Smooth muscle cell of the brain vasculature (primary cell): ENCODE data around the gene MSL3.

Source experiments
- DNase-seq: peaks from one replicate; pipeline ENCODE4 v3.0.0-alpha.2; 2012; ENCODE audit warnings: low read depth, low spot score

MSL3 gene

GRCh38 chrX:11759172-11759460 is 1.1 kb downstream of the MSL3 start:
- DNase-seq: no peak

DNA sequence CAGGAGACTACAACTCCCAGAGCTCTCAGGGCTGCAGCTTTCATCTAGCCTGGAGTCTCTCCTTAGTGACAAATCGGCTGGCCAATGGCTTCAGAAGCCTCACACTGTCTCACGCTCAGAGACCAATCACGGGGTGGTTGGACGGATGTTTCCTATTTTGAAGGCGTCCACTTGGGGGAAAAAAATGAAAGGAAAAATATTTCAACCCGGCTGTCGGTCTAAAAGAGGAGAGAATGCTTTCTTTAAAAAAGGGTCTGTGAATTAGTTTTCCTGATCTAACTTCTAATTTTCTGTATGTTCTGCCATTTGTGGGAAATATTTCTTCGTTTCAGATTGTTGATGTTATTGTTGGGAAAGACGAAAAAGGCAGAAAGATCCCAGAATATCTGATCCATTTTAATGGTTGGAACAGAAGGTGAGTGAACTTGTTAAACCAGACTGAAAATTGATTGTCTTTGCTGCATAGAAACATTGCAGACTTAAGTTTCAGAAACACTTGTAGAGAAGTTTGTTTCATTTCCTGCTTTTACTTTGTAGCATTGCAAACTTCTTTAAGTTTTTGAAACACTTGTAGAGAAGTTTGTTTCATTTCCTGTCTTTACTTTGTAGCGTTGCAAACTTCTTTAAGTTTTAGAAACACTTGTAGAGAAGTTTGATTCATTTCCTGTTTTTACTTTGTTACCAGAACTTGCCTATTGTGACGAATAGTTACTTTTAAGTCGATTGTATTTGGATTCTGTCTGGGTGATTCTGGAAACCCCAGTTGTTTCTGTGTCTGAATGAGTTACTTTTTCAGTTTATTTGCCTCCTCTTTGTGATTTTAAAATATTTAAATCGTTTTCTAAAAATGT is 1.6 kb downstream of the MSL3 start:
- peak; percentile 73 for DNase-seq

DNA sequence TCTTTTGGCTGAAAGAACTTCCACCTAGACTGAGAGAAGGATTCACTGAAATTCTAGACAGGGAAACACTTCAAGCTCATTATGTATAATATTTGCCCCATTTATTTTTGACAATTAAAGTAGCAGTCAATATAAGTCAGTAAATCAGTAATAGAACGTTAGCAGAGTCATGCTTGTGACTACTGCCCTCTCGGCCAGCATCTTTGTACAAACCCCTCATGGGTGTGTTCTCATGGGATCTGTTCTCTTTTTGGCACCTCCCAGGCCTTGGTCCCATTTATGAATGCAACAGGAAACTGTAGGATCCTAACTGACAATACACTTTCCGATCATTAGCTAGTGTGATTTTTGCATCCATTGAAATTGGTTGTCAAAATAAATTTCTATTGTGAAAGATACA is 2.9 kb downstream of the MSL3 start:
- no peak for DNase-seq

- DNase-seq: no peak
These were observed 6.6 kb downstream of the MSL3 start for GRCh38 chrX:11764602-11765067.

GRCh38 chrX:11765449-11765848 is 7.4 kb downstream of the MSL3 start:
- DNase-seq: no peak

DNA sequence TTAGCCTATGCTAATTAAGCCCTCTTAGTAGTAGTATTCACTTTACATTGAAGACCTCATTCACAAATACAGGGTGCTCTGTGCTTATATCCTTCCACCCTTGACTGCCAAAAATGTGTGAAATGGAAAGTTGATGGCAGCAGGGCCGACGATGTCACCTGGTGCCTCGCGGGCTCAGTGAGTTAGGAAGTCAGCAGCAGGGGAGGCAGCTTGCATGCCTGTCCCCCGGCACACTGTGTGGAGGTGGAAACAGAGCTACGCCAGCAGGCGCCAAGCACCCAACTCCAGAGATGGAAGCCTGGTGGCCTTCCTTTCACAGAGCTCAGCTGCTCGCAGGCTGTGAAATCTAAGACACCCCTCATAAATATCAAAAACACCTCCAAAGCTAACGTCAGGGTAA is 8.4 kb downstream of the MSL3 start:
- DNase-seq: no peak

- DNase-seq: no peak
These were observed 10.0 kb downstream of the MSL3 start for GRCh38 chrX:11768039-11768438.

DNA sequence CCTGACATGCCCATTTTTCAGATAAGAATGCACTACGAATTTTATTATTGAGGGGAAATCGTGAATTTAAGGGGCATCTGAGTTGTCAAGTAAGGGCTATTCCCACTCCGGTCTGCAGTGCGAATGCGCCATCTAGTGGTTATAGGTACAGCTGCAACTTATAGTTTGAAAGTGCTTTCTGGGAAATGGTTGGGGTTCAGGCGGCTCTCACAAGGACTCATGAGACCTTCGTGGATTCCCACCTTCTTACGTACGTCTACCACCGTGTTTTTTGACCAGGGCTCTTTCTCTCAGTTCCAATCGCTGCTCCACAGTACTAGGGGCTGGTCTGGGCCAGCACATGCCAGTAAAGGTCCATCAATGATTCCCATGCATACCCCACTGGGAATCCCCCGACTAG is 12.3 kb downstream of the MSL3 start:
- no peak for DNase-seq

DNA sequence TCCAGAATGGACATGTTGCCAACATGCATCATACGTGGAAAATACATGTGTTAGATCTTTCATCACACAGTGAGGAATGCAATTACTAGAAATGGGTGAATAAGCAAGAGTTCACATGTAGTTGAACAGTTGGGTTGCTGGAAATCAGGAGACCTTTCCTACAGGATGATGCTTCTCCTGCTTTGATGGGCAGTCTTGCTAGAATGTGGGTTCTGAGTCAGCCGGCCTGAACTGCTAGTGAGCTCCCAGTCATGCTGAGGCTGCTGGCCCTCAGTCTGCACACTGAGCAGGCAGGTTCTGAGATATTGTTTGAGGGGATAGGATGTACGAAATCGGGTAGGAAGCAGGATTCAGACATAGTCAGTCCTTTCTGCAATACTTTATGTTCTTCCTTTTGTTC is 20.2 kb downstream of the MSL3 start:
- DNase-seq: no peak

GRCh38 chrX:11781133-11781532 is 23.1 kb downstream of the MSL3 start:
- no peak for DNase-seq

DNA sequence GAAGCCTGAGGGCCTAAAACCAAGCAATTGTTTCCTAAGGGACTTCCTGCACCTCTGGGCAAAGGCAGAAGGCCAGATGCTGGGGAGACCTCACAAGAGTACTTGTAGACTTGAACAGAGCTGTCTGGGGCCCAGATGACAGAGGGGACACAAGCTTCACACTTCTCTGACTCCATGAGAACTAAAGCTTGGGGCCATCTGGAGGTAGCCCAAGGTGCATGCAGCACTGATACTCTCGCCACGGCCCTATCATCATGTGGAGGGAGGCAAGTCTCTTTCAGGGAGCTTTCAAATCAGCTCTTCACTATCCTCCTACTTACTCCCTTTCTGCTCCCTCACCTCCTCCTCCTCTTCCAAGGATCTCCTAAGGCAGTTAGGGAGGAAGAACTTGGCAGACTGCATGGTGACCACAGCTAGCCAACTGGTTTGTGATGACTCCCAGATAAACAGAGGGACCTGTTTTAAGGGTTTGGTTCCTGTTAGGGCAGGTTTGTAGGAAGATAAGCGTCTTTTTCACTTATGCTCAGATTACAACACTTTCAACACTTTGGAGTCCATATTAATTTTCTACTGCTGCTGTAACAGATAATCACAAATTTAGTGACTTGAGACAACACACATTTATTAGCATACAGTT is 23.8 kb downstream of the MSL3 start:
- no peak for DNase-seq

DNA sequence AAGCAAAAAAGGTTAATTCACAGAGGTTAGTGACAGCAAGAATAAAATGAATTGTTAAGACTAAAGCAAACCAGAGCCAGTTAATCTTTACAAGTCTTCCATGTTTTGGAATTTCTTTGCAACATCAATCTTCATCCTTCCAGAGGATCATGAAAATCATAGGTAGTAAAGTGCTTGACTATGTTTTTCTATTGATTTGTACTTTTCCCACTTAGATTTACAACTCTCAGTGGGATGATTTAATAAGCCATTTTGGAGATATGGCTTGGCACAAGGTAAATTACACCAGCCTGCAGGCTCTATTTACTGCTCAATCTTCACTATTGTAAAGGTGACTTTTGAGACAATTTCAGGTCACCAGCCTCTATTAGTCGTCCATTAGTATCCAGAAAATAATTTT is 26.5 kb downstream of the MSL3 start:
- DNase-seq: no peak

- DNase-seq: no peak
These were observed 28.8 kb downstream of the MSL3 start for GRCh38 chrX:11786862-11787261.

DNA sequence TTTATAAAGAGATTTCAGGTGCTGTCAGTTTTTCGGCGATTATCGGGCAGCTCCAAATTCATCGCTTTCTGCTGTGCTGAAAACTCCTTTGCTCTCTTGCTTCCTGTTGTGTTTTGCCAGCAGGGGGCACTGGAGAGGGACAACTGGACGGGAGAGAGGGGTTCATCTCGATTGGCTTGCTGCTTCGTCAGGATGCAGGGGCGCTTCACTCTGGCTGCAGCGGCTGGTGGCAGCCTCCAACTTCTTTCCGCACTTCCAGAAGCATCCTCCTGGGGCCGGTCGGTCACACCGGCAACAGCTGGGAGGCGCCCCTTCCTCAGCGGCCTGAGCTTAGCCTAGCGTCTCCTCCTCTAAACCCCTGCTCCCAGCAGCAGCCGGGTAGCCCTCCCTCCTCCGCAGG is 29.5 kb downstream of the MSL3 start:
- DNase-seq: peak; percentile 17

GRCh38 chrX:11789809-11790208 is 31.8 kb downstream of the MSL3 start:
- DNase-seq: no peak

- no peak for DNase-seq
These were observed 33.1 kb downstream of the MSL3 start for GRCh38 chrX:11791090-11791489.

DNA sequence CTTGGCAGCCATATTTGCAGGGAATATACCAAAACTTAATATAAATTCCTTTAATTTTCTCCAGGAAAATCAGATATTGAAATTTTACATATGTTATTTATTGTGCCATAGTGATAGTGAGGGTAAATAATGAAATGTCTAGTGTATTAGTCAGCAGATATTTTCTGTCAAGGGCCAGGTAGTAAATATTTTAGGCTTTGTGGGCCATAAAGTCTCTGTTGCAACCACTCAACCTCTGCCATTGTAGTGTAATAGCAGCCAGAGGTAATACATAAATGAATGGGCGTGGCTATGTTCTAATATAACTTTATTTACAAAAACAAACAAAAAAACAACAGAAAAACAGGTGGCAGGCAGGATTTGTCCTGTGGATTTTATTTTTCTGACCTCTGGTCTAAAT is 33.5 kb downstream of the MSL3 start:
- DNase-seq: no peak

- DNase-seq: no peak
These were observed 34.7 kb downstream of the MSL3 start for GRCh38 chrX:11792461-11793421.

DNA sequence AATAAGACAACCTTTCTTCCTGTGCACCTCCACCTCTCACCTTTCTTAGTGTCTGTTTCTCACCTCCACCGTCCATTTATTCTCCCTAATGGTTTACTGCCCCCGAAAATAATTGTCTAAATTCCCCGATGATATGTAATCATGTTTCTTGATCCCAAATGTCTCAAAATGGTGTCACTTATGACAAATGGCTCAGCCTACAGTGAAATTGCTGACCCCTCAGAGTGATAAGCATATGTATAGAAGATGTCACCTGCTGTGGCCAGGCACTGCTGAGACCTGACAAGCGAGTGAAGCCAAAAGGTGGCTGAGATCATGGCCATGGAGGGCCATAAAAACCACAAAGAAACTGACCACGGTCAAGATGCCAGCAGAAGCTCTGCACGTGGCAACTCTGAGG is 35.7 kb downstream of the MSL3 start:
- DNase-seq: no peak

DNA sequence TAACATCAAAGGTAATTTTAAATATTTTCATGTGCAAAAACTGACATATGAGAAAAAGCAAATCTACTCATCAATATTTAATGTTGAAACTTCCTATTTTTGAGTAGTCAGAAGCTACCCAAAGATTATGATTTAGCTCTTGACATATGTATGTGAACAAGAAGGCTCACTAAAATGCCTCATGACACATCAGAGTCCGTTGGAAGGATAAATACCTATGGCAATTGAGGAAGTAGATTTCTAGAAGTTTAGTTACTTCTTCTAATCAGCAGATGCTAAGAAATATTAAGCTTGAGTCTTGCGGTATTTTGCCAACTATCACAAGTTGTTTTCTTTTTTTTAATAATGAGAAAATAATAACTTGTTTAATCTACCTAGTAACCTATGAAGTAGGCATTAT is 55.3 kb downstream of the MSL3 start:
- no peak for DNase-seq
